ENCODE measurements around the gene SNTB2.
A peak's percentile ranks its signal among the peaks of the same experiment; 100 is the strongest.
"Not testable (repeated sequence)": the region's sequence is repeated elsewhere in the genome, so short reads cannot be mapped to it uniquely, and the experiment has no call there.

Gene SNTB2

GRCh38 chr16:69294051-69294450 is 107.1 kb downstream of the SNTB2 start:
- no peak for DNase-seq

- DNase-seq, result not testable (repeated sequence)
Measured at GRCh38 chr16:69296771-69297170, 109.8 kb downstream of the SNTB2 start.

GRCh38 chr16:69298261-69298660 is 111.3 kb downstream of the SNTB2 start:
- DNase-seq, result no peak

DNA sequence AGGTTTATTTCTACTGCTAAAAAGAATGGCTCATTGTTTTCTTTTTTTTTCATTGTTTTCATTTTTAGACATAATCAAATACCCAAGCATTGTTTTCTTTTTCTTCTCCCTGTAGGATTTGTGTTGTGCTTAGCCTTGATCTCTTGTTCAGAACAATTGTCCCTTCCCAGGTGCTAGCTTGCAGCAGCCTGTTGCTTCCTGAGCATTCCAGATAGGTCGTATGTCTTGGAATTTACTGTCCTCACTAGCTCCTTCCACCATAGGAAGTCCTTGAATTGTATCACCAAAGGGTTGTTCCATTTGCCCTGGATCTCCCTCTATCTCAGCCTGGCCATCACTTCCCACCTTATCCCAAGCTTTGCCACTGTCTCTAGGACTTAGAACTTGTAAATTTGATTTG is 114.2 kb downstream of the SNTB2 start:
- no peak for DNase-seq

DNA sequence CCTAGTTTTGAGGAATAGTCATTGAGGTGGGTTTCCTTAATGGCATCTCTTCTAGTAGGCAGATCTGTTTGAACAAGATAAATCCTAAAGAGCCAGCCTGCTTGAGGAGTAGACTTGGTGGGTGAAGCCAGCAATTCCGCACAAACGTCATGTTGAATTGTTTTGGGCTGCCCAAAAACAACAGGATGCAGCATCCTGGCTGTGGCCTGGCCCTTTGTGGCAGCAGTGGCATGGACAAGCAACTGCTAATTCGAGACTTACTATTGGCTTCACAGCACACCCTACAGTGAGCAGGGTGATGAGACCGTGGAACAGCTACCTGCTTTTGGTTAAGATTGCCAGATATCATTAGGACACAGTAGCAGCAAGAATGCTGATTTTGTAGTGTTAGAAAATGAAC is 114.9 kb downstream of the SNTB2 start:
- no peak for DNase-seq

DNA sequence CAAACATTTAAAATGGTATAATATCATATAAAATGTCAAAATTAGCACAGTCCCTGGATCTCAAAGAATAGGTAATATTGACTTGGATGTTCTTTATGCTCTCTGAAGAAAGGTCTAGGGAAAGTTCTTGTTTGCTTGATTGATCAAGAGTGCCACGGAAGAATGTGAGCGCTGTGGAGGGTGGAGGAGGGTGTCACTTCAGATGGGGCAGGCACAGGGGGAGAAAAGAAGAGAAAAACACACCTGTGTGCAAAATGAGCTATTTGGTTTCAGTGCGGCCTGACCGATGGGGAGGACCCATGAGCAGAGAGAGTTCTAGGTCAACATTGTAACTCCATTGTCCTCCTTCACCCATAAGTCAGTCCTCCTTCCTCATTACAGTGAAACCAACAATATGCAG is 115.3 kb downstream of the SNTB2 start:
- DNase-seq, result no peak

GRCh38 chr16:69306031-69306430 is 119.1 kb downstream of the SNTB2 start:
- DNase-seq, result no peak

DNA sequence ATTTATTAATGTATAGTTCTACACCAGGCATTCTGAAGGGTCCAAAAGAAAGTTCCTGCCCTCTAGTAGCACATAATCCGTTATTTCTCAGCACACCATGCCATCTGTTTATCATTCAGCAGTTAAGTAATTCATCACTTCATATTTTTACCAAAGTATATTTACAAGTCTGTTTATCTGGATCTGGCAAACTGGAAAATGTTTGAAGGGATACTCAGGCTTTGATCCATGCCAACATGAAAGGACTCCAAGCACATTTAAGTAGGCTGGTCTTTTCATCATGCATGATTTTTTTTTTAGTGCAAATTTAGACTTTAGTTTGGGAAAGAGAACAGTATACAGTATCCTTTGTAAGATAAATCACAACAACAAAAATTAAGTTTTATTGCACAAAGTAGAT is 120.1 kb downstream of the SNTB2 start:
- no peak for DNase-seq

GRCh38 chr16:69307856-69308255 is 120.9 kb downstream of the SNTB2 start:
- DNase-seq, result no peak

GRCh38 chr16:69309316-69309715 is 122.4 kb downstream of the SNTB2 start:
- DNase-seq, result no peak

DNA sequence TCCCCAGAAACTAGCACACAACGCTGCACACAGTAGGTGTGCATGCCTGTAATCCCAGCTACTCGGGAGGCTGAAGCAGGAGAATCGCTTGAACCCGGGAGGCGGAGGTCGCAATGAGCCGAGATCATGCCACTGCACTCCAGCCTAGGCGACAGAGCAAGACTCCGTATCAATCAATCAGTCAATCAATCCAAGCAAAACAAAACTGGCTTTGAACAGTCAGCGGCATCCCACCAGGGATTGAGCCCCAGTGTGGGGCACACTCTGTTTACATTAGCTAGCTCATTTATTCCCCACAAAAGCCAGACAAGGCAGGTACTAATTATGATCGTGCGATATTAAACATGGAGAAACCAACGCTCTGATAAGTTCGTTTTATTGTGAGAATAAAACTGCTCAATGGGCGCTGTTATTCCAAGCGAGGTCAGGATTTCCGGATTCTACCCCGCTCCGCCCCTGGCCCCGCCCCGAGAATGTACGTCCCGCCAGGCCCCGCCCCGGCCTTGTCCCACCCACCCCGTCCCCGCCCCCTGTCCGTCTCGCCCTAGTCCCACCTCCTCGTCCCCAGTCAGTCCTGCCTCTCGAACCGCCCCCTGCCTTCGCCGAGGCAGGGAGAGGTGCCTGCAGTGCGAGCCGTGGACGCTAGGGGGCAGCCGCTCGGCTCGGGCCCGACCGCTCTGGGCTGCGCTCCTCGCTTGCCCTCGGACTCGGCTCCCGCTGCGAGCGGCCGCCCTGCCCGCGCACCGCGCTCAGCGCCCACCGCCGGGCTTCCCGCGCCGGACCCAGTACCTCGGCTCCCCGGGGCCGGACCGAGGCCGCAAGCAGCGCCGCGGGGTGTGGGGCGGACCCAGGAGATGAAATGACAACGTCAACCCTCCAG is 123.9 kb downstream of the SNTB2 start, which contains the start of gene VPS4A:
Gene VPS4A (plus strand): TSS at position 698 of the 880 bp plus-strand sequence. CDS start 162 bp downstream, at position 860.
- DNase-seq, result peak; percentile 84

DNA sequence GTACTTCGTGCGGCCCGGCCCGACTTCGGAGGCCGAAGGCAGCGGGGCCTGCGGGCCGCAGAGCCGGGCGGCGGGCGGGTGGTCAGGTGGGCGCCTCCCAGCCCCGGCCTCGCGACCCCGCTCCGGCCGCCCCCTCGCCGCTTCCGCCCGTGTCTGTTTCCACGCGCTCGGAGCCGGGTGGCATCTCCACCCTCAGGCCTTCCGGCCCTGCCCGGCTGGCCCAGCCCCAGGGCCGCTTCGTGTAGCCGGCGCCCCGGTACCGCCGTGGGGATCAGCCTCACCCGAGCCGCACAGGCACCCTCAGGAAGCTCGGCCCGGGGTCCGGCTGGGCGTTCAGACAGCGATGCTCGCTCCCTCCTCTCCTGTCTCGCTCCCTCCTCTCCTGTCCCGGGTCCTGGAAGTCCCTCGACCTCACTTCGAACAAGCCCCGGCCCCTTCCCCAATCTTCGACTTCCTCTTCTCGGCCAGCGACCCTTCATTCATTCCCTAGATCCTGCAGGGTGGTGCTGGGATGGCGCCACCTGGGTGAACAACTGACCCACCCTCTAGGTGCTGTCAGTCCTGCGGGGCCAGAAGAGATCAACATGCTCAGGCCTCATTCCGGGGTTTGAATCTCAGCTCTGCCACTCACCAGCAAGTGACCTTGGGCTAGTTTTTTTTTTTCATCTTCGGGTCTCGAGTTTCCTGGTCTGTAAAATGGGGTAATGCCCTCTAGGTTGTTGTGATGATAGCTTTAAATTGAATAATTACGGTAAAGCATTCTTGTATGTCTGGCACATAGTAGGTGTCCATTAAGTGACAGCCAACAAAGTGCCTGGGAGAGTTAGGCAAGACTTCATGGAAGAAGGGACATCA is 124.8 kb downstream of the SNTB2 start:
- DNase-seq, result no peak

- DNase-seq, result no peak
Measured at GRCh38 chr16:69313469-69313868, 126.5 kb downstream of the SNTB2 start.

GRCh38 chr16:69314534-69314933 is 127.6 kb downstream of the SNTB2 start:
- DNase-seq, result no peak

DNA sequence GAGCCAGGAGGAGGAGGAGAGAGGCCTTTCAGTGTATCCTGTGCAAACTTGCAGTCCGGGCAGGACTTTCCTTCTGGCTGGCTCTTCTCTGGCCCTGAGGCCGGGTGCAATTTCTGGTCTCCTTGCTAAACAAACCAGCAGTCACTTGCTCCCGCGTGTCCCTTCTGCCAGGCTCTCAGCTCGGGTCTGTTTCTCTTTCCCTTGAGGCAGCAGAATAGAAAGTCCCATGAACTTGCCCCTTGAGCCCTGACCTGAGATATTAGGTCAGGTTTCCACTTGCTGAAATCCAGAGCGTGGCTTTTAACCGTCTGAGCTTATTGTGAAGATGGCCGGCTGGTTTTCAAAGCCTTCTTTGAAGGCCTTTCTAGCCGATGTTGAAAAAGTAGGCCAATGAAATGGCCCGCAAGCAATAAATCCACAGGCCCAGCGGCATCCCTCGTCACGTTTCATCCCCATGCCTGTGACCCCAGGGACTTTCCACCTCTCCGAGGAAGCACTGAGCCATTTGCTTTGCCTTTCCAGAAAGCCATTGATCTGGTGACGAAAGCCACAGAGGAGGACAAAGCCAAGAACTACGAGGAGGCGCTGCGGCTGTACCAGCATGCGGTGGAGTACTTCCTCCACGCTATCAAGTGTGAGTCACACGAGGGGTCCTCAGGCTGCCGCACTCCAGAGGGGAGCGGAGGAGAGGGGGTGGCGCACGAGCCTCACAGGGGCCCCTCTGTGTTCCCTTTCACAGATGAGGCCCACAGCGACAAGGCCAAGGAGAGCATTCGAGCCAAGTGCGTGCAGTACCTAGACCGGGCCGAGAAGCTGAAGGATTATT is 128.7 kb downstream of the SNTB2 start:
- DNase-seq, result no peak

DNA sequence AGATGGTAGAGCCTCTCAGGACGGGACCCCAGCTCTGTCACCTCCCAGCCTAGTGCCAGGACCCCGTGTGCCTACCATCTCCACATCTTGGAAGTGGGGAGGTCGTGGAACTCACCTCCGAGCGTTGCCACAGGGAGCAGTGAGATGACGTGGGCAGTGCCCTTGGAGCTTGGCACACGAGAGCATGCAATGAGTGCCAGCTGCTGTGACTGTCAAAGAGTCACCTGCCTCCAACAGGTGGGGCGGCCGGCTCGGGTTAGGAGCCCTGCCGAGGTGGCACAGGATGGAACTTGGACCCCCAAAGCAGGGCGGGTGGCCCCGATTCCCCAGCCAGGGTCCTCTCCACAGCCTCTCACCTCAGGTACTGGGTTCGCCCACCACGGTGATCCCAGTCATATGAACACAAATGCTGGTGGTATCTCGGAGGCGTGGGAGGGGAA is 129.7 kb downstream of the SNTB2 start:
- no peak for DNase-seq

GRCh38 chr16:69318177-69318910 is 131.4 kb downstream of the SNTB2 start:
- no peak for DNase-seq

- DNase-seq, result no peak
Measured at GRCh38 chr16:69318911-69319289, 131.9 kb downstream of the SNTB2 start.

- DNase-seq, result no peak
Measured at GRCh38 chr16:69319381-69319780, 132.4 kb downstream of the SNTB2 start.

- no peak for DNase-seq
Measured at GRCh38 chr16:69319826-69320739, 133.1 kb downstream of the SNTB2 start.

DNA sequence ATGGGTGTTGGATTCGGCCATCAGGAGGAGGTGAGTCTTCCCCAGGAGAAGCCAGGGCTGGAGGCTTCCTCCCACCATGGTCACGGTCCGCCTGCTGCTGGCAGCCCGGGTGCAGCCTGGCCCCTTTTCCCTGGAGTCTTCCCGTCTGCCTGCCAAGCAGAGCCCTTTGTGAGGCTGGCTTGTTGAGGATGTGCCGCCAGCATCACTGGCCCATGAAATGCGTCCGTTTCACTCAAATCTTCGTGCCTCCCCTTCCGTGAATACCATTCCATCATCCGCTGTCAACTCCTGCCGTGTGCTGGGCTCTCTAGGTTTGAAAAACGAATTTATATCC is 133.7 kb downstream of the SNTB2 start:
- no peak for DNase-seq
